Kidney epithelial cell (primary cell): ENCODE results near the gene BRINP1. TPM values are rescaled to one million over a fixed set of nuclear protein-coding genes. Genes with fewer than 3 reads are reported as not detected.

Experiments used
- DNase-seq: peaks from one replicate; pipeline ENCODE4 v3.0.0-alpha.2; 2010; ENCODE audit warnings: low read depth
- H3K27me3 ChIP-seq: 2 replicates; pipeline ENCODE4 v1.6.0; 2011; ENCODE audit warnings: low read length; ENCODE audit not compliant: control insufficient read depth, insufficient read depth
- H3K36me3 ChIP-seq: 2 replicates; pipeline ENCODE4 v1.5.1; 2011; ENCODE audit warnings: low read length; ENCODE audit not compliant: control insufficient read depth, insufficient read depth
- H3K4me3 ChIP-seq: 2 replicates; pipeline ENCODE4 v1.5.1; 2011; ENCODE audit warnings: low read depth, mild to moderate bottlenecking, control low read depth, low read length
- CTCF ChIP-seq: IDR thresholded peaks from 2 replicates; pipeline ENCODE4 v1.5.1; 2011; ENCODE audit warnings: mild to moderate bottlenecking, moderate library complexity, low read length, control low read depth, inconsistent platforms; ENCODE audit not compliant: insufficient read depth, poor library complexity, severe bottlenecking
- total RNA-seq: library from RNA; depleted of rRNA; stranded (reverse); fragments of >200 nt; gene quantifications from 2 replicates; pipeline ENCODE4 v1.2.3, GENCODE V29; 2015

The BRINP1 gene
- total RNA-seq, 1 donor from 2014 or later, result 0.29 TPM

GRCh38 chr9:119252671-119253299 is 116.5 kb downstream of the BRINP1 start:
- no peak overlapping the region for H3K4me3 ChIP-seq
- H3K36me3 ChIP-seq, result no peaks in the 10 kb centered on the region
- H3K27me3 ChIP-seq, result no peaks in the 10 kb centered on the region
- TF ChIP-seq CTCF, result no peak
- no peak for DNase-seq

- no peaks in the 10 kb centered on the region for H3K36me3 ChIP-seq
- H3K27me3 ChIP-seq, result no peaks in the 10 kb centered on the region
- DNase-seq, result no peak
- no peak overlapping the region for H3K4me3 ChIP-seq
- no peak for TF ChIP-seq CTCF
These were observed 117.3 kb downstream of the BRINP1 start for GRCh38 chr9:119251936-119252335.

GRCh38 chr9:119250730-119251129 is 118.5 kb downstream of the BRINP1 start:
- Histone ChIP-seq H3K36me3 (no peaks in the 10 kb centered on the region), H3K27me3 (no peaks in the 10 kb centered on the region), H3K4me3 (no peak overlapping the region)
- no peak for TF ChIP-seq CTCF
- no peak for DNase-seq

GRCh38 chr9:119240546-119240945 is 128.7 kb downstream of the BRINP1 start:
- H3K27me3 ChIP-seq, result no peaks in the 10 kb centered on the region
- DNase-seq, result no peak
- no peaks in the 10 kb centered on the region for H3K36me3 ChIP-seq
- no peak overlapping the region for H3K4me3 ChIP-seq
- TF ChIP-seq CTCF, result no peak

GRCh38 chr9:119234636-119235035 is 134.6 kb downstream of the BRINP1 start:
- H3K4me3 ChIP-seq, result no peak overlapping the region
- no peaks in the 10 kb centered on the region for H3K27me3 ChIP-seq
- DNase-seq, result no peak
- H3K36me3 ChIP-seq, result no peaks in the 10 kb centered on the region
- TF ChIP-seq CTCF, result no peak

GRCh38 chr9:119227422-119227821 is 141.8 kb downstream of the BRINP1 start:
- Histone ChIP-seq H3K4me3 (no peak overlapping the region), H3K36me3 (no peaks in the 10 kb centered on the region), H3K27me3 (no peaks in the 10 kb centered on the region)
- no peak for TF ChIP-seq CTCF
- DNase-seq, result no peak
